ENCODE results near the gene BMPER. TPM values are rescaled to one million over a fixed set of nuclear protein-coding genes. Genes with fewer than 3 reads are reported as not detected.

BMPER gene
- total RNA-seq, 1 experiment from 2014 or later, result not detected

DNA sequence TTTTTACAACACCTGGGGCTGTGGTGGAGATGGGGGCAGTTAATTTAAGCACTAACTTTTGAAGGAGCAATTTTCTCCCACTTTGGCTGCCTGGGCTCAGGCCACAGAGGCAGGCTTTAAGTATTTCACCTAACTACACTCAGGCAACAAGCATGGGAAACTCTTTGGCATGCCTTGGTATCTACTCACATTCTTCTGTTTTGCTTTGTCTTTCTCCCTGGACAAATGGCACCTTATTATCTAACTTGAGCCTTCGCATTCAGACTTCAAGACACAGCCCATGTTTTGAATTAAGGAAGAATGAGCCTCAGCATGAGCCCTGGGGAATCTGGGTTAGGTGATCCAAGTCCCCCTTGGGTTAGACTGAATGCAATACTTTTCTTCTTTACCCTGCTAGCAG is 31.8 kb upstream of the BMPER start:
- TF ChIP-seq POLR2AphosphoS5 (IDR thresholded peaks at IDR 0.05; ENCODE audit: low read depth, low read length) (no peak), SIN3A (IDR thresholded peaks at IDR 0.05; ENCODE audit: borderline replicate concordance, insufficient read depth, low read depth, low read length) (no peak), TCF7L2 (IDR thresholded peaks at IDR 0.05; ENCODE audit: low read depth, low read length) (no peak)
- TF ChIP-seq, protein P1, sequence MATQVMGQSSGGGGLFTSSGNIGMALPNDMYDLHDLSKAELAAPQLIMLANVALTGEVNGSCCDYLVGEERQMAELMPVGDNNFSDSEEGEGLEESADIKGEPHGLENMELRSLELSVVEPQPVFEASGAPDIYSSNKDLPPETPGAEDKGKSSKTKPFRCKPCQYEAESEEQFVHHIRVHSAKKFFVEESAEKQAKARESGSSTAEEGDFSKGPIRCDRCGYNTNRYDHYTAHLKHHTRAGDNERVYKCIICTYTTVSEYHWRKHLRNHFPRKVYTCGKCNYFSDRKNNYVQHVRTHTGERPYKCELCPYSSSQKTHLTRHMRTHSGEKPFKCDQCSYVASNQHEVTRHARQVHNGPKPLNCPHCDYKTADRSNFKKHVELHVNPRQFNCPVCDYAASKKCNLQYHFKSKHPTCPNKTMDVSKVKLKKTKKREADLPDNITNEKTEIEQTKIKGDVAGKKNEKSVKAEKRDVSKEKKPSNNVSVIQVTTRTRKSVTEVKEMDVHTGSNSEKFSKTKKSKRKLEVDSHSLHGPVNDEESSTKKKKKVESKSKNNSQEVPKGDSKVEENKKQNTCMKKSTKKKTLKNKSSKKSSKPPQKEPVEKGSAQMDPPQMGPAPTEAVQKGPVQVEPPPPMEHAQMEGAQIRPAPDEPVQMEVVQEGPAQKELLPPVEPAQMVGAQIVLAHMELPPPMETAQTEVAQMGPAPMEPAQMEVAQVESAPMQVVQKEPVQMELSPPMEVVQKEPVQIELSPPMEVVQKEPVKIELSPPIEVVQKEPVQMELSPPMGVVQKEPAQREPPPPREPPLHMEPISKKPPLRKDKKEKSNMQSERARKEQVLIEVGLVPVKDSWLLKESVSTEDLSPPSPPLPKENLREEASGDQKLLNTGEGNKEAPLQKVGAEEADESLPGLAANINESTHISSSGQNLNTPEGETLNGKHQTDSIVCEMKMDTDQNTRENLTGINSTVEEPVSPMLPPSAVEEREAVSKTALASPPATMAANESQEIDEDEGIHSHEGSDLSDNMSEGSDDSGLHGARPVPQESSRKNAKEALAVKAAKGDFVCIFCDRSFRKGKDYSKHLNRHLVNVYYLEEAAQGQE (IDR thresholded peaks at IDR 0.05; ENCODE audit: insufficient read depth in 1 of 2, low read depth in 2 of 2, low read length in 1 of 2), result no peak
- TF ChIP-seq, protein P2, sequence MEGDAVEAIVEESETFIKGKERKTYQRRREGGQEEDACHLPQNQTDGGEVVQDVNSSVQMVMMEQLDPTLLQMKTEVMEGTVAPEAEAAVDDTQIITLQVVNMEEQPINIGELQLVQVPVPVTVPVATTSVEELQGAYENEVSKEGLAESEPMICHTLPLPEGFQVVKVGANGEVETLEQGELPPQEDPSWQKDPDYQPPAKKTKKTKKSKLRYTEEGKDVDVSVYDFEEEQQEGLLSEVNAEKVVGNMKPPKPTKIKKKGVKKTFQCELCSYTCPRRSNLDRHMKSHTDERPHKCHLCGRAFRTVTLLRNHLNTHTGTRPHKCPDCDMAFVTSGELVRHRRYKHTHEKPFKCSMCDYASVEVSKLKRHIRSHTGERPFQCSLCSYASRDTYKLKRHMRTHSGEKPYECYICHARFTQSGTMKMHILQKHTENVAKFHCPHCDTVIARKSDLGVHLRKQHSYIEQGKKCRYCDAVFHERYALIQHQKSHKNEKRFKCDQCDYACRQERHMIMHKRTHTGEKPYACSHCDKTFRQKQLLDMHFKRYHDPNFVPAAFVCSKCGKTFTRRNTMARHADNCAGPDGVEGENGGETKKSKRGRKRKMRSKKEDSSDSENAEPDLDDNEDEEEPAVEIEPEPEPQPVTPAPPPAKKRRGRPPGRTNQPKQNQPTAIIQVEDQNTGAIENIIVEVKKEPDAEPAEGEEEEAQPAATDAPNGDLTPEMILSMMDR (IDR thresholded peaks at IDR 0.05), result no peak
- H3K27ac ChIP-seq (ENCODE audit: low read length), result no peak overlapping the region
- intact Hi-C loops (cut with micrococcal nuclease; ENCODE audit: unreplicated experiment), result no loop called here
- in situ Hi-C loops (cut with HindIII; ENCODE audit: low pct_unique_long_range_greater_than_20kb, low sequenced_read_pairs), result no loop called here
- ATAC-seq, result no peak
- ChIA-PET POLR2A (no interaction called here), CTCF (no interaction called here)
- BruUV-seq (replicated peaks), result no TSS peak
- peaks cover 5% of the 10 kb centered on the region; the same call in 1 of the 2 replicates for H3K27me3 ChIP-seq (ENCODE audit: control insufficient read depth, insufficient read depth, low read length)
- no peak overlapping the region for H3K4me3 ChIP-seq (ENCODE audit: low read depth in 2 of 2, low read length in 2 of 2)
- H3K4me1 ChIP-seq (ENCODE audit: control insufficient read depth, insufficient read depth, low read length), result no peaks in the 10 kb centered on the region
- H3K36me3 ChIP-seq (ENCODE audit: control insufficient read depth, insufficient read depth, low read length), result no peaks in the 10 kb centered on the region
- DNase-seq (ENCODE audit: low read depth, low spot score), result no peak
- no peaks in the 10 kb centered on the region for H3K9me3 ChIP-seq (ENCODE audit: control insufficient read depth, insufficient read depth, low read depth, low read length)

GRCh38 chr7:33873981-33874750 is 31.2 kb upstream of the BMPER start:
- Histone ChIP-seq H3K27me3 (ENCODE audit: control insufficient read depth, insufficient read depth, low read length) (peaks cover 5% of the 10 kb centered on the region; the same call in 1 of the 2 replicates), H3K36me3 (ENCODE audit: control insufficient read depth, insufficient read depth, low read length) (no peaks in the 10 kb centered on the region), H3K27ac (ENCODE audit: low read length) (no peak overlapping the region), H3K4me1 (ENCODE audit: control insufficient read depth, insufficient read depth, low read length) (no peaks in the 10 kb centered on the region), H3K4me3 (ENCODE audit: low read depth in 2 of 2, low read length in 2 of 2) (no peak overlapping the region), H3K9me3 (ENCODE audit: control insufficient read depth, insufficient read depth, low read depth, low read length) (no peaks in the 10 kb centered on the region)
- ATAC-seq (no peak), DNase-seq (ENCODE audit: low read depth, low spot score) (no peak)
- in situ Hi-C loops (cut with HindIII; ENCODE audit: low pct_unique_long_range_greater_than_20kb, low sequenced_read_pairs), result no loop called here
- CTCF ChIA-PET, result no interaction called here
- TF ChIP-seq POLR2AphosphoS5 (IDR thresholded peaks at IDR 0.05; ENCODE audit: low read depth, low read length) (no peak), TCF7L2 (IDR thresholded peaks at IDR 0.05; ENCODE audit: low read depth, low read length) (no peak), SIN3A (IDR thresholded peaks at IDR 0.05; ENCODE audit: borderline replicate concordance, insufficient read depth, low read depth, low read length) (no peak)
- TF ChIP-seq, protein P1 (IDR thresholded peaks at IDR 0.05; ENCODE audit: insufficient read depth in 1 of 2, low read depth in 2 of 2, low read length in 1 of 2), result no peak
- TF ChIP-seq, protein P2 (IDR thresholded peaks at IDR 0.05), result no peak
- POLR2A ChIA-PET, result no interaction called here
- intact Hi-C loops (cut with micrococcal nuclease; ENCODE audit: unreplicated experiment), result no loop called here
- no TSS peak for BruUV-seq (replicated peaks)
